GM23338 (cell line): Measurements from ENCODE around the gene BRD2. TPM values are rescaled to one million over a fixed set of nuclear protein-coding genes. Genes with fewer than 3 reads are reported as not detected.

Experiments used
- ATAC-seq: fragments of 200-7000 bp; cut with Tn5 transposase; 3 replicates; pipeline ENCODE4 v1.9.1; 2020
- DNase-seq: peaks from one replicate; pipeline ENCODE4 v3.0.0-alpha.2; 2015; ENCODE audit warnings: low spot score
- H2AFZ ChIP-seq: fragments of 200-600 bp; sonication (generic); 2 replicates; pipeline ENCODE4 v1.8.0; 2016; ENCODE audit warnings: antibody characterized with exemption, mild to moderate bottlenecking, moderate library complexity
- H3F3A ChIP-seq: fragments of 200-600 bp; sonication (generic); replicated peaks from 2 replicates; pipeline ENCODE4 v1.8.0; 2017; ENCODE audit warnings: antibody characterized with exemption, mixed run types, low read depth
- H3K27ac ChIP-seq: fragments of 200-600 bp; sonication (generic); 2 replicates; pipeline ENCODE4 v1.6.1; 2016; ENCODE audit warnings: low read depth
- H3K27me3 ChIP-seq: fragments of 200-600 bp; sonication (generic); 2 replicates; pipeline ENCODE4 v1.8.0; 2016; ENCODE audit warnings: mild to moderate bottlenecking, mixed run types, moderate library complexity; ENCODE audit not compliant: insufficient read depth
- H3K36me3 ChIP-seq: fragments of 200-600 bp; sonication (generic); 2 replicates; pipeline ENCODE4 v1.8.0; 2016; ENCODE audit warnings: mild to moderate bottlenecking; ENCODE audit not compliant: insufficient read depth
- H3K4me1 ChIP-seq: fragments of 200-600 bp; sonication (generic); 2 replicates; pipeline ENCODE4 v1.8.0; 2016; ENCODE audit warnings: mild to moderate bottlenecking, moderate library complexity; ENCODE audit not compliant: insufficient read depth
- H3K4me2 ChIP-seq: fragments of 200-600 bp; sonication (generic); 2 replicates; pipeline ENCODE4 v1.7.1; 2017; ENCODE audit warnings: mixed run types
- H3K4me3 ChIP-seq: fragments of 200-600 bp; sonication (generic); 2 replicates; pipeline ENCODE4 v1.6.1; 2016; ENCODE audit warnings: mixed run types
- H3K79me2 ChIP-seq: fragments of 200-600 bp; sonication (generic); replicated peaks from 2 replicates; pipeline ENCODE4 v1.8.0; 2017; ENCODE audit warnings: mild to moderate bottlenecking; ENCODE audit not compliant: insufficient read depth
- H3K9me2 ChIP-seq: fragments of 200-600 bp; sonication (generic); 2 replicates; pipeline ENCODE4 v1.8.0; 2017; ENCODE audit not compliant: insufficient read depth
- H4K20me1 ChIP-seq: fragments of 200-600 bp; sonication (generic); replicated peaks from 2 replicates; pipeline ENCODE4 v1.8.0; 2017; ENCODE audit warnings: mild to moderate bottlenecking; ENCODE audit not compliant: insufficient read depth
- H3K27ac Mint-ChIP-seq: 2 replicates; pipeline ENCODE4 v1.8.0; 2020; ENCODE audit warnings: inconsistent platforms, mild to moderate bottlenecking, moderate library complexity, mixed read lengths
- H3K27me3 Mint-ChIP-seq: 3 replicates; pipeline ENCODE4 v1.8.0; 2022; ENCODE audit warnings: low read depth, mild to moderate bottlenecking, moderate library complexity, mixed read lengths, inconsistent platforms; ENCODE audit not compliant: insufficient read depth, poor library complexity
- H3K36me3 Mint-ChIP-seq: 3 replicates; pipeline ENCODE4 v1.8.0; 2021; ENCODE audit warnings: low read depth, mild to moderate bottlenecking, inconsistent platforms, moderate library complexity, mixed read lengths
- H3K4me1 Mint-ChIP-seq: 3 replicates; pipeline ENCODE4 v1.8.0; 2020; ENCODE audit warnings: mild to moderate bottlenecking, inconsistent platforms, mixed read lengths
- H3K4me3 Mint-ChIP-seq: 3 replicates; pipeline ENCODE4 v1.8.0; 2021; ENCODE audit warnings: moderate library complexity, mild to moderate bottlenecking, inconsistent platforms, mixed read lengths
- H3K9me3 Mint-ChIP-seq: 3 replicates; pipeline ENCODE4 v1.8.0; 2020; ENCODE audit warnings: moderate library complexity, mild to moderate bottlenecking, inconsistent platforms, mixed read lengths
- CREB1 ChIP-seq: fragments of 250-450 bp; sonication (Bioruptor Pico); IDR thresholded peaks from 2 replicates; pipeline ENCODE4 v1.5.0; 2020; ENCODE audit warnings: low read depth, mild to moderate bottlenecking, moderate library complexity
- POLR2AphosphoS5 ChIP-seq: IDR thresholded peaks from 2 replicates; pipeline ENCODE4 v1.6.1; 2016; ENCODE audit warnings: antibody characterized with exemption, low read depth
- ZNF462 ChIP-seq: fragments of 250-450 bp; sonication (Bioruptor Pico); IDR thresholded peaks from 2 replicates; pipeline ENCODE4 v1.5.0; 2020; ENCODE audit warnings: mild to moderate bottlenecking, moderate library complexity
- polyA plus RNA-seq: library from polyadenylated mRNA; unstranded; fragments of >200 nt; fragmentation: Nextera tagmentation; extraction: Ambion mirVana; gene quantifications from 2 replicates; pipeline ENCODE4 v1.2.1, GENCODE V29; 2016
- total RNA-seq: library from RNA; depleted of rRNA; stranded (reverse); fragments of >200 nt; shearing (Covaris generic); gene quantifications from 2 replicates; pipeline ENCODE4 v1.2.3, GENCODE V29; 2014

BRD2 gene
- total and polyA plus RNA-seq, 2 experiments from 2014 or later: 84.9 to 169 TPM

GRCh38 chr6:32982084-32982701 is 13.8 kb downstream of the BRD2 start:
- Mint-ChIP-seq H3K36me3 (peaks cover 51% of the 10 kb centered on the region), H3K4me1 (peaks cover 41% of the 10 kb centered on the region), H3K4me3 (no peak overlapping the region), H3K27me3 (peaks cover 32% of the 10 kb centered on the region), H3K9me3 (no peaks in the 10 kb centered on the region; the same call in 2 of the 3 replicates), H3K27ac (no peak overlapping the region)
- H3K27ac ChIP-seq: peak overlapping the region; percentile 76; the same call in 1 of the 2 replicates
- no peaks in the 10 kb centered on the region for H3K9me2 ChIP-seq
- H3K36me3 ChIP-seq: peaks cover 38% of the 10 kb centered on the region
- H2AFZ ChIP-seq: no peak overlapping the region
- no peak overlapping the region for H3K4me2 ChIP-seq
- no peak overlapping the region for H3K4me3 ChIP-seq
- H3K79me2 ChIP-seq: peaks cover 21% of the 10 kb centered on the region
- peaks cover 5% of the 10 kb centered on the region; the same call in 1 of the 2 replicates for H3K4me1 ChIP-seq
- no peaks in the 10 kb centered on the region for H3K27me3 ChIP-seq
- TF ChIP-seq POLR2AphosphoS5: peak; percentile 15; the same call in 1 of the 2 replicates
- TF ChIP-seq ZNF462: no peak
- H4K20me1 ChIP-seq: peaks cover 50% of the 10 kb centered on the region
- H3F3A ChIP-seq: peaks cover 75% of the 10 kb centered on the region
- DNase-seq (no peak), ATAC-seq (no peak; the same call in 2 of the 3 replicates)

- Histone ChIP-seq H3K4me2 (no peak overlapping the region), H3K27ac (peak overlapping the region; percentile 76; the same call in 1 of the 2 replicates), H3K4me3 (no peak overlapping the region), H3K79me2 (peaks cover 14% of the 10 kb centered on the region), H3K27me3 (no peaks in the 10 kb centered on the region), H3K4me1 (peaks cover 7% of the 10 kb centered on the region; the same call in 1 of the 2 replicates), H3K36me3 (peaks cover 31% of the 10 kb centered on the region), H3F3A (peaks cover 68% of the 10 kb centered on the region), H3K9me2 (no peaks in the 10 kb centered on the region), H2AFZ (no peak overlapping the region), H4K20me1 (peaks cover 43% of the 10 kb centered on the region)
- DNase-seq: no peak
- peak overlapping the region; percentile 24; the same call in 1 of the 2 replicates for H3K27ac Mint-ChIP-seq
- 0 out of 2 replicates have a peak, but pooled peaks have one; percentile 14 for TF ChIP-seq POLR2AphosphoS5
- TF ChIP-seq CREB1: no peak
- peaks cover 44% of the 10 kb centered on the region for H3K36me3 Mint-ChIP-seq
- peak; percentile 6; the same call in 2 of the 3 replicates for ATAC-seq
- peaks cover 37% of the 10 kb centered on the region for H3K4me1 Mint-ChIP-seq
- H3K4me3 Mint-ChIP-seq: no peak overlapping the region; the same call in 2 of the 3 replicates
- H3K9me3 Mint-ChIP-seq: no peaks in the 10 kb centered on the region; the same call in 2 of the 3 replicates
- peaks cover 28% of the 10 kb centered on the region for H3K27me3 Mint-ChIP-seq
Observed at GRCh38 chr6:32982702-32983492, 14.5 kb downstream of the BRD2 start.
